Amniotic epithelial cell (primary cell): ENCODE results near the gene SLC41A3.

ENCODE experiments used
- DNase-seq: peaks from one replicate; pipeline ENCODE4 v3.0.0-alpha.2; 2010; ENCODE audit warnings: low read depth

The SLC41A3 gene

GRCh38 chr3:126083913-126084767, at the start of gene SLC41A3:
SLC41A3 (minus strand) TSS chr3:126084124; CDS start chr3:126068219, 15,905 bp downstream.
- DNase-seq, result peak; percentile 69

GRCh38 chr3:126133606-126134005, 49.7 kb upstream of the SLC41A3 start:
- no peak for DNase-seq

- DNase-seq, result no peak
Measured at GRCh38 chr3:126132751-126133511, 49.0 kb upstream of the SLC41A3 start.

GRCh38 chr3:126131881-126132750, 48.2 kb upstream of the SLC41A3 start:
- no peak for DNase-seq

GRCh38 chr3:126130981-126131745, 47.2 kb upstream of the SLC41A3 start:
- no peak for DNase-seq

- DNase-seq, result no peak
Measured at GRCh38 chr3:126130081-126130855, 46.3 kb upstream of the SLC41A3 start.

GRCh38 chr3:126129398-126129891, 45.5 kb upstream of the SLC41A3 start:
- DNase-seq, result no peak

- no peak for DNase-seq
Measured at GRCh38 chr3:126128504-126129397, 44.8 kb upstream of the SLC41A3 start.

- DNase-seq, result no peak
Measured at GRCh38 chr3:126127904-126128303, 44.0 kb upstream of the SLC41A3 start.

- DNase-seq, result no peak
Measured at GRCh38 chr3:126127452-126127851, 43.5 kb upstream of the SLC41A3 start.

GRCh38 chr3:126126811-126127431, 43.0 kb upstream of the SLC41A3 start:
- no peak for DNase-seq

GRCh38 chr3:126126286-126126685, 42.4 kb upstream of the SLC41A3 start:
- DNase-seq, result no peak

GRCh38 chr3:126125781-126126251, 41.9 kb upstream of the SLC41A3 start:
- no peak for DNase-seq

GRCh38 chr3:126125341-126125740, 41.4 kb upstream of the SLC41A3 start:
- no peak for DNase-seq

- DNase-seq, result no peak
Measured at GRCh38 chr3:126124896-126125295, 41.0 kb upstream of the SLC41A3 start.

GRCh38 chr3:126124148-126124868, 40.4 kb upstream of the SLC41A3 start:
- no peak for DNase-seq

GRCh38 chr3:126121632-126122031, 37.7 kb upstream of the SLC41A3 start:
- DNase-seq, result no peak

- no peak for DNase-seq
Measured at GRCh38 chr3:126121074-126121473, 37.1 kb upstream of the SLC41A3 start.
